ENCODE data around the gene NGF. TPM values are rescaled to one million over a fixed set of nuclear protein-coding genes. Genes with fewer than 3 reads are reported as not detected.
"Not testable (repeated sequence)": the region's sequence is repeated elsewhere in the genome, so short reads cannot be mapped to it uniquely, and the experiment has no call there.

NGF gene
- total RNA-seq (ENCODE audit: unreplicated experiment): 0.83 TPM
- long read RNA-seq: 0 reads

DNA sequence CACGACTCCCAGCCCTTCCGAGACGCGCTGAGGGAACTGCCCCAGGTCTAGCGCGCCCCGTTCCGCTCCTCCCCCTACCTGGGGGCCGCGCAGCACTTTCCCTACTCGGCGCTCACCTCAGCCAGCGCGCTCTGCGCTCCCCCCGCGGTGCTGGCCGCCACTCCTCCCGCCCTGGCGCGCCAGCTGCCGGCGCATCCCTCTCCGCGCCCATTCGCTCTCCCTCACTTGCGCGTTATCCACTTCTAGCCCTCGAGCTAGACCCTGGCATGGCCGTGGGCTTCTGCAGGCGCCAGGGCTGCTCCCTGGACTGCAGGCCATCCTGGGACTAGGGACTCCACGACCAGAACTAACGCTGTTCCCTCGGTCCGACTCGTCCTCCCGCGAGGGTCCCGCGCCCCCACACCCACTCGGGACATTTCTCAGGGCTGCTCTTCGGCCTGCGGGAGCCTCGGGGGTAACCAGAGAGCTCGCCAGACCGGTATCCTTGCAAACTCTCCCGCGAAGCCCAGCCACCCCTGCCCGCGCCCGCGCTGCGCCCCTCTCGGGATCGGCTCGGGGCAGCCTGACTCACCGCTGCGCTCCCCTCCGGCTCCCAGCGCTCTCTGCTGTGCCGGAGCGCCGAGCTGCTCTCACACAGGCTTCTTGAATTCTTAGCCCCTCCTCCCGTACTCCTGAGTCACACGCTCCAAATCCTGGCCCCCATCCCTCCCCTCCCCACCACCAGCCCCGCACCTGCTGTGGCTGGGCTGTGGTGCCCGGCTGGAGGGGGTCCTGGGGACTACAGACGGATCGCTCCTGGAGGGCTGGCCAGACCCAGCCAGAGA, at the start of gene NGF:
NGF (minus strand) TSS at position 617 of the 824 bp plus-strand sequence. CDS start 51,454 bp downstream, outside the sequence.
- TF ChIP-seq CTCF (IDR thresholded peaks at IDR 0.05; ENCODE audit: partially characterized antibody, unreplicated experiment): no peak
- peaks cover 18% of the 10 kb centered on the region for H3K4me1 Mint-ChIP-seq (ENCODE audit: low read depth, unreplicated experiment)
- no peaks in the 10 kb centered on the region for H3K36me3 Mint-ChIP-seq (ENCODE audit: unreplicated experiment)
- peaks cover 2% of the 10 kb centered on the region for H3K9me3 Mint-ChIP-seq (ENCODE audit: unreplicated experiment)
- H3K4me3 Mint-ChIP-seq (ENCODE audit: unreplicated experiment): peak within 1 kb of the TSS; percentile 94
- peak; percentile 70 for DNase-seq
- no peak within 1 kb of the TSS for H3K27ac Mint-ChIP-seq (ENCODE audit: unreplicated experiment)
- peaks cover 5% of the 10 kb centered on the region for H3K27me3 Mint-ChIP-seq (ENCODE audit: unreplicated experiment)

GRCh38 chr1:115383455-115383854, 45.4 kb upstream of the NGF start:
- DNase-seq; H3K27me3 Mint-ChIP-seq (ENCODE audit: unreplicated experiment); H3K27ac Mint-ChIP-seq (ENCODE audit: unreplicated experiment); H3K4me3 Mint-ChIP-seq (ENCODE audit: unreplicated experiment); H3K9me3 Mint-ChIP-seq (ENCODE audit: unreplicated experiment); H3K4me1 Mint-ChIP-seq (ENCODE audit: low read depth, unreplicated experiment): not testable (repeated sequence)
- peaks cover 17% of the 10 kb centered on the region for H3K36me3 Mint-ChIP-seq (ENCODE audit: unreplicated experiment)

- no peak for TF ChIP-seq CTCF (IDR thresholded peaks at IDR 0.05; ENCODE audit: partially characterized antibody, unreplicated experiment)
- no peak for DNase-seq
- Mint-ChIP-seq H3K4me3 (ENCODE audit: unreplicated experiment) (no peak overlapping the region), H3K9me3 (ENCODE audit: unreplicated experiment) (no peaks in the 10 kb centered on the region), H3K36me3 (ENCODE audit: unreplicated experiment) (peaks cover 4% of the 10 kb centered on the region), H3K4me1 (ENCODE audit: low read depth, unreplicated experiment) (no peaks in the 10 kb centered on the region), H3K27ac (ENCODE audit: unreplicated experiment) (no peak overlapping the region), H3K27me3 (ENCODE audit: unreplicated experiment) (no peaks in the 10 kb centered on the region)
Observed at GRCh38 chr1:115379943-115380342, 41.9 kb upstream of the NGF start.

DNA sequence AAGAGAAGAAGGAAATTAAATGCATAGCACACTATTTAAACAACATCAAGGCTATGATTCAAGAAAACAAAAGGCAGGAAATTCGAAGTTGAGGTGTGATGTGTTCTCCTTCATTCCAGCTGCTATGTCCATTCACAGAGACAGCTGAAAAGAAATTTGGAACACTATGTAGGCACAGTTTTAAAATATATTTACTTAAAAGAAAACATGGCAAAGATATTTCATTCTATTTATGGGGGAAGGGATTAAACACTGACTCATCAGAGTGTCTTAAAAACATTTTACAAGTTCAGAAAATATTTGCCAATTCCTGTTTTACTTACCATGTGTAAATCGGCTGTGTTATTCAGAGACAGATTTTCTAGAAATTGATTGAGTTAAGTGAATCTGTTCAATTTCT, 39.4 kb upstream of the NGF start:
- no peaks in the 10 kb centered on the region for H3K4me1 Mint-ChIP-seq (ENCODE audit: low read depth, unreplicated experiment)
- no peak overlapping the region for H3K27ac Mint-ChIP-seq (ENCODE audit: unreplicated experiment)
- no peak overlapping the region for H3K4me3 Mint-ChIP-seq (ENCODE audit: unreplicated experiment)
- no peak for TF ChIP-seq CTCF (IDR thresholded peaks at IDR 0.05; ENCODE audit: partially characterized antibody, unreplicated experiment)
- H3K27me3 Mint-ChIP-seq (ENCODE audit: unreplicated experiment): no peaks in the 10 kb centered on the region
- DNase-seq: no peak
- H3K9me3 Mint-ChIP-seq (ENCODE audit: unreplicated experiment): no peaks in the 10 kb centered on the region
- H3K36me3 Mint-ChIP-seq (ENCODE audit: unreplicated experiment): peaks cover 4% of the 10 kb centered on the region

DNA sequence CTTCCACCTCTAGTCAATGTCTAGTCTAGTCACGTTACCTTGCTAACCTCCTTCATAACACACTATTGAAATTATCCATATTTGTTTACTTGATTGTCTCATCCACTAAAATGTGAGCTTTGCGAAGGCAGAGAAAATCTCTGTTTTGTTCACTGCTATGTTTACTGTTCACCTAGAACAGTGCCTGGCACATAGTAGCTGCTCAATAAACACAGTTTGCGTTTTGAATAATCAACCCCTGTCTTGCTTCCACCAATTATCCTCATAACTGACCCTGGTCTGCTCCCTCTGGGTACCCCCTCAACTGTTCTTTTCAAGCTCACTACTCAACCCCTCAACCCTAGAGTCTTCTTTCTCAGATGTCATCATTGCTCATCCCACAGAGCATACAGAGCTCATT, 36.5 kb upstream of the NGF start:
- TF ChIP-seq CTCF (IDR thresholded peaks at IDR 0.05; ENCODE audit: partially characterized antibody, unreplicated experiment): no peak
- Mint-ChIP-seq H3K4me3 (ENCODE audit: unreplicated experiment) (no peak overlapping the region), H3K27me3 (ENCODE audit: unreplicated experiment) (no peaks in the 10 kb centered on the region), H3K4me1 (ENCODE audit: low read depth, unreplicated experiment) (no peaks in the 10 kb centered on the region), H3K9me3 (ENCODE audit: unreplicated experiment) (no peaks in the 10 kb centered on the region), H3K27ac (ENCODE audit: unreplicated experiment) (no peak overlapping the region), H3K36me3 (ENCODE audit: unreplicated experiment) (peaks cover 4% of the 10 kb centered on the region)
- DNase-seq: no peak

Measured in glutamatergic neuron (in vitro differentiated cells).